Ovary (tissue), 3 donors: ENCODE data around the gene DYNC1H1.

ENCODE experiments used
- EP300 ChIP-seq: sonication (generic); formaldehyde crosslinking; IDR thresholded peaks from one replicate; pipeline ENCODE4 v1.6.1; 2017; ENCODE audit warnings: antibody characterized with exemption
- POLR2A ChIP-seq: fragments of 450-650 bp; IDR thresholded peaks from one replicate; pipeline ENCODE4 v1.6.1; 2017; ENCODE audit warnings: antibody characterized with exemption, mild to moderate bottlenecking, moderate library complexity
- TF ChIP-seq, protein P1 (sequence below), 3 donors: fragments of 450-650 bp in 2 of 3; fragments of 200-600 bp in 1 of 3; IDR thresholded peaks; one replicate each; pipeline versions ENCODE4 v1.5.1 to v1.8.0; 2016 to 2022; ENCODE audit warnings: antibody characterized with exemption in 3 of 3, mild to moderate bottlenecking in 1 of 3
- donor health status: DM: no; HTN: no; CAD: no.

DNA sequence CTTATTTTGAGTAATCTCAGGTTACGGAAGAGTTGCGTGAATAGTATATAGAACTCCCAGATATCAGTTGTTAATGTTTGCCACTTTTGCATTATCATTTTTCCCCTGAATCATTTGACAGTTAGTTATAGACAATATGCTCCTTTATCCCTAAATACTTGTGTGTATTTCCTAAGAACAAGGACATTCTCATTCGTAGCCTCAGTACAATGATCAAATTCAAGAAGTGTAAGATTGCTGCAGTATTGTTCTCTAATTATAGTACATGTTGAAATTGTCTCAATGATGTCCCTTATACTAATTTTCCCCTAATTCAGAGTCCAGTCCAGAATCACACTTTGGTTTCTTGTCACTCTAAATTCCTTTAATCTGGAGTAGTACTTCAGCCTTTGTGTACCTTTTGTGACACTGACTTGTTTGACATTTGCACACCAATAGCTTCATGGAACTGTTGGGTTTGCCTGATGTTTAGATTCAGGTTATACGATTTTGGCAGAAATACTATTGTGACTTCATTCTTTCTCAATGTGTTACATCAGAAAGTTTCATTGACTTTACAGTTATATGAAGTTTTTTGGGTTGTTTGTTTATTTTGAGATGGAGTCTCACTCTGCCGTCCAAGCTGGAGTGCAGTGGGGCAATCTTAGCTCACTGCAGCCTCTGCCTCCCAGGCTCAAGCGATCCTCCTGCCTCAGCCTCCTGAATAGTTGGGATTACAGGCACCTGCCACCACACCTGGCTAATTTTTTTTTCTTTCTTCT is 13.1 kb downstream of the DYNC1H1 start:
- TF ChIP-seq, protein P1, sequence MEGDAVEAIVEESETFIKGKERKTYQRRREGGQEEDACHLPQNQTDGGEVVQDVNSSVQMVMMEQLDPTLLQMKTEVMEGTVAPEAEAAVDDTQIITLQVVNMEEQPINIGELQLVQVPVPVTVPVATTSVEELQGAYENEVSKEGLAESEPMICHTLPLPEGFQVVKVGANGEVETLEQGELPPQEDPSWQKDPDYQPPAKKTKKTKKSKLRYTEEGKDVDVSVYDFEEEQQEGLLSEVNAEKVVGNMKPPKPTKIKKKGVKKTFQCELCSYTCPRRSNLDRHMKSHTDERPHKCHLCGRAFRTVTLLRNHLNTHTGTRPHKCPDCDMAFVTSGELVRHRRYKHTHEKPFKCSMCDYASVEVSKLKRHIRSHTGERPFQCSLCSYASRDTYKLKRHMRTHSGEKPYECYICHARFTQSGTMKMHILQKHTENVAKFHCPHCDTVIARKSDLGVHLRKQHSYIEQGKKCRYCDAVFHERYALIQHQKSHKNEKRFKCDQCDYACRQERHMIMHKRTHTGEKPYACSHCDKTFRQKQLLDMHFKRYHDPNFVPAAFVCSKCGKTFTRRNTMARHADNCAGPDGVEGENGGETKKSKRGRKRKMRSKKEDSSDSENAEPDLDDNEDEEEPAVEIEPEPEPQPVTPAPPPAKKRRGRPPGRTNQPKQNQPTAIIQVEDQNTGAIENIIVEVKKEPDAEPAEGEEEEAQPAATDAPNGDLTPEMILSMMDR (IDR thresholded peaks at IDR 0.05) = no peak
- no peak for TF ChIP-seq POLR2A
- TF ChIP-seq EP300 = no peak
